Retina (tissue), 1 donor: ENCODE data around the gene ATR.
"Not testable (repeated sequence)": the region's sequence is repeated elsewhere in the genome, so short reads cannot be mapped to it uniquely, and the experiment has no call there.

Experiments used
- DNase-seq: peaks from one replicate; pipeline ENCODE4 v3.0.0-alpha.2; 2016

ATR gene

GRCh38 chr3:142578329-142579223 lies at the start of gene ATR:
ATR (minus strand) TSS chr3:142578733; CDS start chr3:142578704, 29 bp downstream.
- peak; percentile 96 for DNase-seq

DNA sequence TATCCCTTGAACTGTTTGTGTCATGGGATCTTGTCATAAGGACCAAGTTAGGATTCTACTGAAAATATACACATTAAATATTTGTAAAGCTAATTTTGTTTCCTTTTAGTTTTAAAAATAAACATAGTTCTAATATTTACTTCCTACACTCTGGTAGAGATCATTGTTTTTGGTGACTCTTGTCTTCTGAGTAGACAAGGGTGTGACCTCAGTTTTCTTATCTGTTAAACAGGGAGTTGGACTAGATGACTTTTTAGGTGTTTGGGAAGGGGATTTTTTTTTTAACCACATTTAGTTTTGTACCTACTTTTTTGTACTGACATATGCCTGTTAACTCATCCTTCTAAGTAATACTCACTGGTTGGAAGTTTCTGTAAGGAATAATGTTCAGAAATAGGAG lies 48.4 kb upstream of the ATR start:
- no peak for DNase-seq

GRCh38 chr3:142625153-142625440 lies 46.6 kb upstream of the ATR start:
- DNase-seq: no peak

DNA sequence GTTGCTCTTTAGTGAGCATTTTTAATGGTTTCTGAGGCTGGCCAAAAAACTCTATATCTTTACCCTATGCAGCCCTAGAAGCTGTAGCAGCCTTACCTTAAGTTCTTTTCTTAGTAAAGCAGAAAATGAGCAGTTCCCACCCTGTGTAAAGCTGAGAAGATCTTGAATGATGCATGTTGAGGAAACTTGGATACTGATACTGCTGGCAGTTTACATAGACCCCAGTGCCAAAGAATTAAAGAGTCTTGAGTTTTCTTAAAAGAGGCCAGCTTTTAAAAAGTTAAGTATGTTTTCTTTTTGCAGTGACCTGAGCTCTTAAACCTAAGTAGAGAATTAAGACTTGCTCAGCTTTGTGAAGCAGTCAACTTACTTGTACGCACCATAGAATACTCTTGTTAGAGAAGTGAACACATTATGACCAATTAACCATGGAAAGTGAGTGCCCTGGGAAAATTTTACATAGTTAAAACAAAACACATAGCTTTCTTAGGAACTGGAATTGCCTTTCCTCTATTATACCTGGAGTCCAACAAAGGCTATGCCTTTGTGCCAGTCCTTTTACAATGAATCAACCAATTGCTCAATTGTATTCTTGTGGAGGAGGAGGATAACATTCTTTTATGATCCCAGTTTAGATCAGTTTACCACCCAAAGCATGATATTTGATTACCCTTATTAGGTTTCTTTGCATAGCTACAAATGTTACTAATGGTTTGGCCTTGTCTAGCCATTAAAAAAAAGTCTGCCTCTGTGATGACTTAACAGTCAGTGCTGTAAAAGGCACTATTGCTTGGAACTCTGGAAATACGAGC lies 46.0 kb upstream of the ATR start:
- DNase-seq: no peak

DNA sequence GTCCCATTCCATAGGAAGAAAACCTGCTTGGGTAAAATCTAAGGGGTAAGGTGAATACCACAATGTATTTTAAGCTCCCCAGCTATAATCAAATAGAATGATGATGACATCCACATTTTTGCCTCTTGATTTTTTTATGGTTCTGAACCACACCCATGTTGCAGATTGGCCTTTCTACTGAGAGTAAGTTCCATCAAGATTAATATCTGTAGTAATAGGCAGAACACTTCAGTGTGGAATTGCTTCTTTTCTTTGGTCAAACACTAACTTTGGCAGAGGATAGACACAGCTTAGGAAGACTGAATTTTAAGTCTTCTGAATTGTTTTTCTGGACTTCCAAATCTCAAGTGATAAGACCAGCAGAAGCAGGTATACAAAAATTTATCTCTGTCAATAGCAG lies 44.7 kb upstream of the ATR start:
- DNase-seq: no peak

GRCh38 chr3:142622405-142622804 lies 43.9 kb upstream of the ATR start:
- DNase-seq: no peak

GRCh38 chr3:142618917-142619461 lies 40.5 kb upstream of the ATR start:
- no peak for DNase-seq

- no peak for DNase-seq
These were observed 36.6 kb upstream of the ATR start for GRCh38 chr3:142615171-142615570.

DNA sequence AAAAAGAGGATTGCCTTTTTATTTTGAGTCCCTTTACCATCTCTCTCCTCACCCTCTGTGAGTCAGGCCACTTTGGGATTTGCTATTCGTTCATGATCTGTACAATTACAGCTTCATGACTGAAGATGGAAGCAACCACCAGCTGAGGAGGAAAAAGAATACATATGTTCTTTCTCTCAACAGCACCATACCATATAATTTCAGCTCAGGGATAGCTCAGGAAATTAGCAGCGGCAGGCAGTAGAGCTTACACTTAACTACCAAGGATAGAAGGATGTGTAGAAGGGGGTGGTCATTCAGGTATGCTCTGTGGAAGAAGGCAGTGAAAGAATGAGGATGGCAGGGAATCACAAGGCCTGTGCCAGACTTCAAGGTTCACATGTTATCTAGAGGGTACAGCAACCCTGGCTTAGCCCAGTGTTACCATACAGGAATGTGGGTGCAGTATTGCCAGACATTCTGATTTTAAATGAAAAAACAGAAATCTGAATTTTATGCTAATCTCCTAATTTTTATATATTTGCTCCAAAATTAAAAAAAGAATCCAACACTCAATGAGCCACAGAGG lies 35.6 kb upstream of the ATR start:
- DNase-seq: no peak

GRCh38 chr3:142613491-142613890 lies 35.0 kb upstream of the ATR start:
- DNase-seq: no peak

GRCh38 chr3:142611206-142611605 lies 32.7 kb upstream of the ATR start:
- DNase-seq: no peak

DNA sequence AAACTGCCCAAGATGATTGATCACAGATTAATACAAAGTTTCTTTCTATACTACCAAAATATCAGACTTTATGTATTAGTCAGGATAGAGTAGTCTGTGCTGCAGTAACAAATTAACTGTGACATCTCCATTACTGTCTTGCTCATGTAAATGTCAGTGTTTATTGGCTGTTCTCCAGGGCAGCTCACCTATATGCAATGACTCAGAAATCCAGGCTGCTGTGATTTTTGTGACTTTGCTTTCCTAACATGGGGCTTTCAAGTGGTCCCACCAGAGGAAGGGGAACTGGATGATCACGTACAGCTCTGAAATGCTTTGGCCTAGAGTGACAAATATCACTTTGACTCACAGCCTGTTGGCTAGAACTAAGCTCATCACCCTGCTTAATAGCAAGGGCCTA lies 30.6 kb upstream of the ATR start:
- no peak for DNase-seq

- DNase-seq: no peak
These were observed 30.1 kb upstream of the ATR start for GRCh38 chr3:142608631-142609030.

DNA sequence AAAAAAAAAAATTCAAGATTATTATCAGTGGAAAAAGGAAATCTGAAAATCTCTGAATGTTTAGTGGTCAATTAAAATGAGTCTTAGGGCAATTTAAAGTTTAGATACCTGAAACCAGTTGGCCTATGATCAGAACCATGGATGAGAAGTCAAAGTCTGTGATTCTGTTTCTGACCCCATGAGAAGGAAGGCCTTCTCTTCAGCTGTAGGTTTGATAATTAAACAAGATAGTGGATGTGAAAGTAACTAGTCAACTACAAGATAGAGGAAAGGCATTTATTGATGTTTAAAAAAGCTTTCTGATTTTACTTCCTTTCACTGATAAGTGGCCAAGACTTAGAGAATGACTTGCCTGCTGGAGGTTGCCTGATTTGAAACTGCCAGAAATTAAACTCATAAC lies 26.4 kb upstream of the ATR start:
- no peak for DNase-seq

GRCh38 chr3:142603386-142603705 lies 24.8 kb upstream of the ATR start:
- not testable (repeated sequence) for DNase-seq

DNA sequence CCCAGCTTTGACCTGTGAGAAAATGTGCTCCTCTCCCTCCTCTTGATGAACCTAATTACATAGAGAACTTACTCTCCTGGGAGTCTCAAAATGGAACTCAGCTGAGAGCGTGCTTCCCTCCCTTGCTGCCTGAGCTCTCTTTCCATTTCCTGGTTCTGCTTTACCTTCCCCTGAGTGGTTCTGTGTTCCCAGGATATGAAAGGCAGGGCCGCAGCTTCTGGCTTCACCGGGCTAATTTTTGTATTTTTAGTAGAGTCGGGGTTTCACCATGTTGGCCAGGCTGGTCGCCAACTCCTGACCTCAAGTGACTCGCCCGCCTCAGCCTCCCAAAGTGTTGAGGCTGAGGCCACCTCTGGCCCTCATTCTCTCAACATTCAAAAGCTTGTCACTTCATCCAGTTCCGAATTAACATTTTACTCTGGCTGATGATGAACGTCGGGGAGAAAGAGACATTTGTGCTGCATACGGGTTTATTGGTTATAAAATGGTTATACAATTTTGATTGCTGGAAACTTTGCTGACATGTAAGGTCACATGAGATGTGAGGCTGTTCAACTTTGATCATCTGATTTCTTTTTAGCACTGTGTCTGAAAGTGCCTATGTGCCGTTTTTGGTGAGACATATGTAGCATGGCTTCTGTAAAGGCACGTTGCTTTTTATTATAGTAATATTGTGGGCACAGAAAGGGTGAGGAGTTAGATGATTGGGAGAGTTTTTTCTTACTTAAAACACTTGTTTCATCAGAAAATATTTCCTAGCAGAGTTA lies 24.3 kb upstream of the ATR start:
- no peak for DNase-seq

GRCh38 chr3:142601713-142602112 lies 23.2 kb upstream of the ATR start:
- DNase-seq: no peak

DNA sequence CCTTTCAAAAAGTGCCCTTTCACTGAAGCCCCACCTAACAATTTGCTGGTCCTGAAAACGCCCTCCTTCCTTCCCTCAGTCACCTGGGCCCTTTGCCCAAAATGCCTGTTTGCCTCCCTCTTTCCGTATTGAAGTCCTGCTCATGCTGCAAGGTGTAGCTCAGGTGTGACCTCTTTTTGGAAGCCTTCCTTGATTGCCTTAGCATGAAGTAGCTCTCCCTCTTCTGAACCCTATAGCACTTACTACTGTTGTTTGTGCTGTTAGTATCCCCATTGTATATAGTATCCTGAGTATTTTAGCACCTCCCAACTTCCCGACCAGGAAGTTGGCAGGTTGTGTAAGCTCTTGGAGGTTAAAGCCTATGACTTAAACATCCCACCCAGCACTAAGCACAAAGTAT lies 19.4 kb upstream of the ATR start:
- no peak for DNase-seq

DNA sequence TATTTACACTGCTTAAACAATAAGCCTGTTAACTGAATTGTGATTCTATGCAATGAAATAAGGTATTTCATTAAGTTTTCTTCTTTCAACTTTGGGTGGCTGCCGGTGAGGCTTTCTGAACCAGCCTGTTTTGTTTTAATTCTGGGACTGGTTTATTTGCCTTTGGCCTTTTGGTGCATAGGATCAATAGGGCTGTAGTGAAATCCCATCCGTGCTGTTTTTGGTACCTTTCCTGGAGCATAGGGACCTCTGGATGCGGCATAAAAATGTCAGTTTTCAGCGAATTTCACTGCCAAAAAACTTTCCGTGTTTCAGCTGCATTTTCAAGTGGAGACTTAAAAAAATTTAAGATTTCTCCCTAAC lies 18.2 kb upstream of the ATR start:
- DNase-seq: no peak

DNA sequence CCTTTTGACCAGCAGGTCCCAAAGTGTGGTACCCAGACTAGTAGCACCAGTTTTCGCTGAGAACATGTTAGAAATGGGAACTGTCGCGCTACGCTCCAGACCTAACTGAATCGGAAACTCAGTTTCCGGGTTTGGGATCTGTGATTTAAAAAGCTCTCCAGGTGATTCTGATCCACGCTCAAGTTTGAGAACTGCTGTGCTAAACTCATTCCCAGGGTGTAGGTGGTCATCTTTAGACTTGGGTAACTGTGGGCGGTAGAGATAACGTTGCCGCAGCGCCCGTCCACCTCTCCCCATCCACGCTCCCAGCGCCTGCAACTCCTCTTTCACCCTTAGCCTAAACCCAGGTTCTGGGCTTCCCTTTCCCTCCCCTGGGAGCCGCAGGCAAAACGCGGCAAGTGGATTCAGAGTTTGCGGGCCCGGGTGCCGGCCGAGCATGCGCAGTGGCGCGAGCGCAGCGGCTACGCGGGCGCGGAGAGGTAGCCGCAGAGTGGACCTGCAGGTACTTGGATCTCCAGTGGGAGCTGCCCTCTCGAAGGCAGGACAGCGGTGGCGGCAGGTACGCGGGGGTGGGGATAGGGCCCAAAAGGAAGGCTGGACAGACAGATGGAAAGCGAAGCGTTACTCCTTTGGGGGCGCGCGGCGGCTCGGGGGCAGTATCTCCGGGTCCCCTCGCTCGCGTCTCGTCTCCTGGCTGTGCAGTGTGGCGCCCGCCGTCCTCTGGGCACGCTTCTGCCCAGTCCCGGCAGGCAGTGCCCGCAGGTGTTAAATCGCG lies 17.6 kb upstream of the ATR start, which contains the start of gene PLS1:
Gene PLS1, plus strand, starts transcription at position 443 of the 775 bp plus-strand sequence. CDS start 67,845 bp downstream, outside the sequence.
- peak; percentile 97 for DNase-seq

GRCh38 chr3:142595581-142595950 lies 17.0 kb upstream of the ATR start:
- DNase-seq: no peak

DNA sequence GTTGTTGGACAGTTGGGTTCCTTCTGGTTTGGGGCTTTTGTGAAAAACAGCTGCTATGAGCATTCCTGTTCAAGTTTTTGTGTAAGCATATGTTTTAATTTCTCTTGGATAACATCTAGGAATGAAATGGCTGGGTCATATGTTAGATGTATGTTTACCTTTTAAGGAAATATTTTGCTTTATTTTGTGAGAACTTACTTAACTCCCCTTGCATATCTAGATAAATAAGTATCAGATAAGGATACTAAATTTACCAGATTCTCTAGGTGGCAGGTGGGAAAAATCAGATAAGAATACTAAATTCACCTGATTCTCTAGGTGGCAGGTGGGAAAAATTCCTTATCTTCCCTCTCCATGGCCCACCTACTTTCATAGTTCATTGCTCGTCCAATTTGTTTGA lies 16.6 kb upstream of the ATR start:
- DNase-seq: no peak
